ENCODE data around the gene STX8.

STX8 gene

GRCh38 chr17:9298135-9298534 is 277.5 kb downstream of the STX8 start:
- no peak for DNase-seq (ENCODE audit: low read depth)

- no peak for DNase-seq (ENCODE audit: low read depth)
Observed at GRCh38 chr17:9294661-9295210, 280.9 kb downstream of the STX8 start.

DNA sequence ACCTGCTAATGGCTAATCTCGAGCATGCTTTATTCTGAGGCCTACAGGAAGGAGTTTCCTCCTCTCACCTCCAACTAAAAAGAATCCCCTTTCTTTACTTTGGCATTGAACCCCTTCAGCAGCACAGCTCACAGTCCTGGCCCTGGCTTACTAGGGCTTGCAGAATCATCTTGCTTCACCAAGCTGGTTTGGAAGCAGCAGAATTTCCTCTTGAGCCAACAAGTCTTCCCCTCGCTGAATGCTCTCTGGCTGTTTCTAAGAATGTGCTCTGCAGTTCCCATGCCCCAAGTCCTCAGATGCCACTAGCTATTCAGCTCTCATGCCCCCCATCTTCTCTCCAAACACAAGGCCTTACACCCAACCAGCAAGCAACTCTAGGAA is 283.1 kb downstream of the STX8 start:
- no peak for DNase-seq (ENCODE audit: low read depth)

GRCh38 chr17:9291912-9292560 is 283.6 kb downstream of the STX8 start:
- no peak for DNase-seq (ENCODE audit: low read depth)

DNA sequence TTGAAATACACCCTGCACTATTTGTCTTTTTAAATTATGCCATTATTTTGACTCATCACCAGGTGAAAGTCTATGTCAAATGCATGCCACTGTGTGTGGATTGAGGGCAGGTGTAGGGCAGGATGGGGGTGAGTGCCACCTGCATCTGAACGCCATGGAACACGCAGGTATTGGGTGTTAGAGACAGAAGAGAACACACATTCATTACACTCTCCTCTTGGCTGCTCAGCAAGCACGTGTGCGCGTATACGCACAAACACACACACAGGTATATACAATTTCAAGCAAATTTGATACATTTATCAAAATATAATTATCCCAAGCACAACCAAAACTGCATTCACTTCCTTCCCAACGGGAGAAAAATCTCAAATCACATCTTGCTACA is 285.4 kb downstream of the STX8 start:
- no peak for DNase-seq (ENCODE audit: low read depth)

DNA sequence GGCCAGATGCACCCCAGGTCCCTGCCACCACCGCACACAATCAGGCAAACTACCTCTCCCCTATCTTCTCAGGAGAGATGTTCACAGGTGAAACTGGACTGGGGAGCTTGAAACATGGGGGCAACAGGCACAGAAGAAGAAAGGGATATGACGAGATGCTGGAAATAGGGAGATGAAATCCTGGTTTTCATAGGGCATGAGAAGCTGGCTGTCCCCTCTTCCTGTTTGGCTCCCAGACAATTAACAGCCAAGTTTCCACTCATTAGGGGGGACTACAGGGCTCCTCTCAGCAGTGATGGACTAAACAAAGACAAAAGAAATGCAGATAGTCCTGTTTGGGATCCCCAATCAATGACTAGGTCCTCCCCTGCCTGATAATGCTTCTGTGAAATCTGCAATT is 288.3 kb downstream of the STX8 start:
- DNase-seq (ENCODE audit: low read depth): no peak

DNA sequence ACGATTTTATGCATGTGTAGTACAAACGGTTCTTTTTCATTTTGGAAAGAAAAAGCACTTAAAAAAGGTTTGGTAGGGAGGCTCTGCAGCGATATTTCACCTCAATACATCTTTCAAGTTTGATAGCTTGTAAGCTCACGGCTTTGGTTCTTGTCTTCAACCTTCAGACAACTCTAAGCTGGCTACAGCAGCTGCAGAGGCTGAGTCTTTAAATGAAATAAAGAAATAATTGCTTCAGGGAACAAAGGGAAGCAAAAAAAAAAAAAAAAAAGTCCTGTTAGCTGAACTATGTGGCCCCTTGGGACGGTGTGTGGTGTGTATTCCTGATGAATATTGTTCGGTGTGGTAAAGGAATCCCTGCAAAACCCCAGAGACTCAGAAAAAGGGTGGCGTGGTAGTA is 289.2 kb downstream of the STX8 start:
- no peak for DNase-seq (ENCODE audit: low read depth)

GRCh38 chr17:9285602-9286427 is 289.8 kb downstream of the STX8 start:
- DNase-seq (ENCODE audit: low read depth): no peak

DNA sequence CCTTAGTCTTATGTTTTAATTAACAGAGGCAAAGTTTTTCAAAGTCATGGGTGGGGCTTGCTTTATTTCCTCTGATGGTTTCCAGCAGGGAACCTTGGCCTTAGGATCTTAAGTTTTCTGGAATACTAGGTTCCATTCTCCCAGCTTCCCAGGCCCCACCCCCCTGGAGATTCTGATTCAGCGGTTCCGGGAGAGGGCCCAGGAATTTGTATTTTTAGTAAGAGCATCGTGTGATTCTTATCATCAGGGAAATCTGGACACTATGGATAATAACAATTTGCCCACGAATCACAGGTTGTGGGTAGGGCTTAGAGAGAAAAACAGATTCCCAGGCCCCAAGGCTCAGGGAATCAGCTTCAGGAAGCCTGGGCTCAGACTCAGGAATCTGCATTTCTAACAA is 290.7 kb downstream of the STX8 start:
- no peak for DNase-seq (ENCODE audit: low read depth)

DNA sequence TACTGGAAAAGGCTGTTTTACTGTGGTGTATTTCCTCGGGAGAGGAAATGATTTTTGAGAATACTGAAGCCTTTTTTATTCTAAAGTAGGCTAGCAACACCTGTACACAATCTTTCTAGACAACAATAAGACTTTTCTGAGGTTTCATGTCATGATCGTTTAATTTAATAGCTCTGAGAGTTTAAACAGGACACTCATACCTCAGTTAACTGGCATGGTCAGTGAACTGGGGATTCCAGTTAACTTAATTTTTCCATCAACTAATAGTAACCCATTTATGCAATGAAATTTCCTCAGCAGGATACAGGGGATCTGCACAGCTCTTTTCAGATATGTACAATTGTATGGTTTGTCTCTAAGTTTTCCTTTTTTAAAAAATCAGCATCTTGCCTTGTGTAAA is 291.7 kb downstream of the STX8 start:
- no peak for DNase-seq (ENCODE audit: low read depth)

GRCh38 chr17:9279893-9280292 is 295.7 kb downstream of the STX8 start:
- no peak for DNase-seq (ENCODE audit: low read depth)

- DNase-seq (ENCODE audit: low read depth): no peak
Observed at GRCh38 chr17:9274973-9275372, 300.6 kb downstream of the STX8 start.

- DNase-seq (ENCODE audit: low read depth): no peak
Observed at GRCh38 chr17:9273428-9274391, 301.9 kb downstream of the STX8 start.

GRCh38 chr17:9272501-9273200 is 303.0 kb downstream of the STX8 start:
- DNase-seq (ENCODE audit: low read depth): no peak

DNA sequence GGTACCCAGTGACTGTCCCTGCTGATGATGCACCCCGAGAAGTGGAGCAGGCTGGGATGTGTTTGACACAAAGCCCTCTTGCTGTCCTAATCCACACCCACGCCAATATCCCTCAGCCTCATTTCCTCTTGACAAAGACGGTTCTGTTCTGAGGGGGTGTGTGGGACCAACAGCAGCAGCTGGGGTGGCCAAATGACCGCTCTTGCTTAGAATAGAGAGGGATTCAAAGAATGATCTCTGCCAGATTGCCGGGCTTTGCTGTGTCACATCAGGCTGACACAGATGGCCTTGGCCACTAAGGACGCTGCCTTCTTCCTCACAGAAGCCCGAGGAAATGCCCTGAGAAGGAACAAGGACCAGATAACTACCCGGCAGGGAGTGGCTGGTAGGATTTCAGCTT is 303.6 kb downstream of the STX8 start:
- no peak for DNase-seq (ENCODE audit: low read depth)

- DNase-seq (ENCODE audit: low read depth): no peak
Observed at GRCh38 chr17:9270921-9271320, 304.7 kb downstream of the STX8 start.

GRCh38 chr17:9269350-9270035 is 306.1 kb downstream of the STX8 start:
- no peak for DNase-seq (ENCODE audit: low read depth)

DNA sequence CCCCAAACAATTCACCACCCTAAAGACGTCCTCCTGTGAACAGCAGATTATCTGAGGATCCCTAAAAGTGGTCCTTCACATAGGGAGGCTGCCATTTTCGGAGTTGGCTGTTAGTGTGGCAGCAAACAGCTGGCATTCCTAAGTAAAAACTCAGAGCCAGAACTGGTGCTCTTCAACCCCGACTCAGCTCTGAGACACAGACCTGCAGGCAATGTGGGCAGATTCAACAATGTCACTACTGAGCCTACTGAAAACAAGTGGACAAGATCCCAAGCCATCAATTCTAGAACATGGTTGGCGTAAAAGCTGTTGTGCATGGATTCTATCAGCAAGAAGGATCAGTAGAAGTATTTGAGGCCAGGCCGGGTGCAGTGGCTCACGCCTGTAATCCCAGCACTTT is 307.1 kb downstream of the STX8 start:
- DNase-seq (ENCODE audit: low read depth): no peak

- no peak for DNase-seq (ENCODE audit: low read depth)
Observed at GRCh38 chr17:9266697-9267117, 308.9 kb downstream of the STX8 start.

GRCh38 chr17:9266031-9266680 is 309.5 kb downstream of the STX8 start:
- DNase-seq (ENCODE audit: low read depth): no peak

All from HS-27A (cell line).